NCI-H748 treated with DMSO at 0.1 percent for 48 hours (cell line): ENCODE results near the gene CDT1.

ENCODE experiments used
- DNase-seq: peaks from one replicate; lab custom pipeline; 2025; lab: John Stamatoyannopoulos, UW

Gene CDT1

DNA sequence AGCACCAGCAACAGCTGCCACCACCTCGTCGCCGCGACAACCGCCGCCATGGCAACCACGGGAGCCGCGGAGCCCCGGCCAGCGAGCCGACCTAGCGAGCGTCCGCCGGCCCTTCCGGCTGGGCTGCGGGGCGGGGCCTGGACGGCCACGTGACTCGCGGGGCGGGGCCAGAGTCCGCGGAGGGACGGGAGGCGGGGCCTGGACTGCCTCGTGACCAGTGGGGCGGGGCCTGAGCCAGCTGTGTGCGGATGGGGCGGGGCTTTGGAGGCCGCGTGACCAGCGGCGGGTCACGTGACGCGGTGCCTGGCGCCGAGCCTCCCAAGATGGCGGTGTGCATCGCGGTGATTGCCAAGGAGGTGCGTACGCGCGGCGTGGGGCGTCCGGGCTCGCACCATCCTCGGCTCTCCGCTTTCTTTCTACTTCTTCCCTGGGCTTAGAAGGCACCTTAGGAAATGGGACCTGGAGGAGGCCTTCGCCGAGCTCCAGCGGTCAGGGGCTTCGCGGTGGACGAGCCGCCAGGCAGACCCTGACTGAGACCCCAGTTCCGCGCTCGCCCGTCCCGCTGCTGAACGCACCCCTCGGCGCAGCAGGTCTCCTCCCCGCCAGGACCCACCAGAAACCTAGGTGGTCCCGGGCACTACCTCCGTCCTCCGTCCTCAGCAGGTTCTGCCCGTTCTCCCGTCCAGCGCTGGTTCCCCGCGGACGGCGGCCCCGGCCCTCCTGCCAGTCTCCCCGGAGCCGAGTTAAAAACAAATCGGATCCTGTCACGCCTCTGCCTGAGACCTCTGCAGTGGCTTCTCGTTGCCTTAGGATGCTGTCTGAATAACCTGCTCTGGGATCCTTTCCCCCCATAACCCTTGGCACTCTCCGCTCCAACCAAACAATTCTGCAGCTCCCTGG, 53.5 kb downstream of the CDT1 start, which contains the start of the genes GALNS and TRAPPC2L:
TSS of gene GALNS (minus strand) at position 120 of the 900 bp plus-strand sequence. CDS start at position 50, 70 bp downstream.
TSS of gene TRAPPC2L (plus strand) at position 300 of the 900 bp plus-strand sequence. CDS start at position 324, 24 bp downstream.
- DNase-seq = peak; percentile 83

GRCh38 chr16:88857728-88858339, 54.2 kb downstream of the CDT1 start:
- DNase-seq = no peak
